GM21737 (cell line): Measurements from ENCODE around the gene KLRB1.
"Not testable (repeated sequence)": the region's sequence is repeated elsewhere in the genome, so short reads cannot be mapped to it uniquely, and the experiment has no call there.

Source experiments
- ATAC-seq: cut with Tn5 transposase; IDR thresholded peaks from one replicate; pipeline ENCODE4 v1.9.1; 2021; ENCODE audit warnings: mild to moderate bottlenecking, moderate library complexity; ENCODE audit not compliant: unreplicated experiment

KLRB1 gene

DNA sequence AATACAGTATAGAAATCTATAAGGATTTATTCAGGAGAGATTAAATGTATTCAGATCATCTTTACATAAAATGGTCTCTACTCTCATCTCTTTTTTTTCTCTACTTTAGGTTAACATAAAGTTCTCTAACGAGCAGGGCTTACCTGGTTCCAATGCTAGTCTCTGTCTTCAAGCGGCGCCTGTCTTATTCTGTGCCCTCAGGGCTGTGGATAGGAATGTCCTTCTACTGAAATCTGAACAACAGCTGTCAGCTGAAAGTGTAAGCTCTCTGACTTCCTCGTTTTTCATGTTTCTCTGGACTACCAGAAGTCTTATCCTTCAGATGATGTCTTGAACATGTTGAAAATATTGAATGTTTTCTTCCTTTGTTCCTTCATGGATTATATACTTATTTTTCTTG lies 62.2 kb downstream of the KLRB1 start:
- not testable (repeated sequence) for ATAC-seq
